22Rv1 (cell line): Measurements from ENCODE around the gene EXOSC6.
"Not testable (repeated sequence)": the region's sequence is repeated elsewhere in the genome, so short reads cannot be mapped to it uniquely, and the experiment has no call there.

Experiments used
- ZFX ChIP-seq: fragments of 450-650 bp; IDR thresholded peaks from 2 replicates; pipeline ENCODE4 v1.6.1; 2017; ENCODE audit warnings: antibody characterized with exemption, borderline replicate concordance
- TF ChIP-seq, protein P1 (sequence below): fragments of 450-650 bp; IDR thresholded peaks from 2 replicates; pipeline ENCODE4 v1.5.1; 2017; ENCODE audit warnings: mild to moderate bottlenecking

DNA sequence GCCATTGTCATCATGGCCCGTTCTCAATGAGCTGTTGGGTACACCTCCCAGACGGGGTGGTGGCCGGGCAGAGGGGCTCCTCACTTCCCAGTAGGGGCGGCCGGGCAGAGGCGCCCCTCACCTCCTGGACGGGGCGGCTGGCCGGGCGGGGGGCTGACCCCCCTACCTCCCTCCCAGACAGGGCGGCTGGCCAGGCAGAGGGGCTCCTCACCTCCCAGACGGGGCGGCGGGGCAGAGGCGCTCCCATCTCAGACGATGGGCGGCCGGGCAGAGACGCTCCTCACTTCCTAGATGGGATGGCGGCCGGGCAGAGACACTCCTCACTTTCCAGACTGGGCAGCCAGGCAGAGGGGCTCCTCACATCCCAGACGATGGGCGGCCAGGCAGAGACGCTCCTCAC, 27.1 kb downstream of the EXOSC6 start:
- TF ChIP-seq, protein P1, sequence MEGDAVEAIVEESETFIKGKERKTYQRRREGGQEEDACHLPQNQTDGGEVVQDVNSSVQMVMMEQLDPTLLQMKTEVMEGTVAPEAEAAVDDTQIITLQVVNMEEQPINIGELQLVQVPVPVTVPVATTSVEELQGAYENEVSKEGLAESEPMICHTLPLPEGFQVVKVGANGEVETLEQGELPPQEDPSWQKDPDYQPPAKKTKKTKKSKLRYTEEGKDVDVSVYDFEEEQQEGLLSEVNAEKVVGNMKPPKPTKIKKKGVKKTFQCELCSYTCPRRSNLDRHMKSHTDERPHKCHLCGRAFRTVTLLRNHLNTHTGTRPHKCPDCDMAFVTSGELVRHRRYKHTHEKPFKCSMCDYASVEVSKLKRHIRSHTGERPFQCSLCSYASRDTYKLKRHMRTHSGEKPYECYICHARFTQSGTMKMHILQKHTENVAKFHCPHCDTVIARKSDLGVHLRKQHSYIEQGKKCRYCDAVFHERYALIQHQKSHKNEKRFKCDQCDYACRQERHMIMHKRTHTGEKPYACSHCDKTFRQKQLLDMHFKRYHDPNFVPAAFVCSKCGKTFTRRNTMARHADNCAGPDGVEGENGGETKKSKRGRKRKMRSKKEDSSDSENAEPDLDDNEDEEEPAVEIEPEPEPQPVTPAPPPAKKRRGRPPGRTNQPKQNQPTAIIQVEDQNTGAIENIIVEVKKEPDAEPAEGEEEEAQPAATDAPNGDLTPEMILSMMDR: not testable (repeated sequence)
- TF ChIP-seq ZFX: not testable (repeated sequence)
